WTC11 (cell line): Measurements from ENCODE around the gene BRSK1. TPM values are rescaled to one million over a fixed set of nuclear protein-coding genes. Genes with fewer than 3 reads are reported as not detected.

Experiments
- ATAC-seq: fragments of 200-7000 bp; cut with Tn5 transposase; 2 replicates; pipeline ENCODE4 v1.10.0; 2021; ENCODE audit warnings: mild to moderate bottlenecking, moderate library complexity
- CTCF ChIA-PET: fragments of 300-600 bp; sonication (Branson Sonifier 250); formaldehyde crosslinking; loops from one replicate; lab custom pipeline; 2021; ENCODE audit warnings: antibody characterized with exemption; lab: Charles Lee
- POLR2A ChIA-PET: fragments of 350-600 bp; sonication (Branson Sonifier 250); formaldehyde crosslinking; loops from one replicate; lab custom pipeline; 2021; ENCODE audit warnings: antibody characterized with exemption; lab: Charles Lee
- DNase-seq: peaks from one replicate; pipeline ENCODE4 v3.0.0; 2021; ENCODE audit warnings: low spot score
- H3K27ac Mint-ChIP-seq: 2 replicates; pipeline ENCODE4 v1.8.0; 2021; ENCODE audit warnings: mixed read lengths
- H3K27me3 Mint-ChIP-seq: 2 replicates; pipeline ENCODE4 v1.8.0; 2021; ENCODE audit warnings: low read depth, mild to moderate bottlenecking, moderate library complexity, mixed read lengths
- H3K36me3 Mint-ChIP-seq: 2 replicates; pipeline ENCODE4 v1.8.0; 2021; ENCODE audit warnings: mixed read lengths
- H3K4me1 Mint-ChIP-seq: 2 replicates; pipeline ENCODE4 v1.8.0; 2022; ENCODE audit warnings: mixed read lengths
- H3K4me3 Mint-ChIP-seq: 2 replicates; pipeline ENCODE4 v1.8.0; 2021; ENCODE audit warnings: mild to moderate bottlenecking, moderate library complexity, mixed read lengths
- H3K9me3 Mint-ChIP-seq: 2 replicates; pipeline ENCODE4 v1.8.0; 2021; ENCODE audit warnings: mixed read lengths
- AFF4 ChIP-seq: sonication (generic); formaldehyde crosslinking; IDR thresholded peaks from 2 replicates; pipeline ENCODE4 v1.8.1; 2023; ENCODE audit warnings: mild to moderate bottlenecking, missing genetic modification reagents, borderline replicate concordance
- E2F5 ChIP-seq: sonication (generic); formaldehyde crosslinking; IDR thresholded peaks from 2 replicates; pipeline ENCODE4 v1.8.1; 2022; ENCODE audit warnings: mild to moderate bottlenecking, moderate library complexity, missing genetic modification reagents
- EMX1 ChIP-seq: fragments of 250-450 bp; sonication (Bioruptor Pico); IDR thresholded peaks from 2 replicates; pipeline ENCODE4 v1.8.0; 2021; ENCODE audit warnings: mild to moderate bottlenecking
- GTF2I ChIP-seq: fragments of 250-450 bp; sonication (Bioruptor Pico); conservative IDR thresholded peaks from 2 replicates; pipeline ENCODE4 v1.4.0; 2021; ENCODE audit warnings: mild to moderate bottlenecking
- IRF2 ChIP-seq: sonication (generic); formaldehyde crosslinking; IDR thresholded peaks from 2 replicates; pipeline ENCODE4 v1.8.0; 2022; ENCODE audit warnings: low read depth, missing genetic modification reagents, borderline replicate concordance
- MYBL2 ChIP-seq: sonication (generic); formaldehyde crosslinking; IDR thresholded peaks from 2 replicates; pipeline ENCODE4 v1.8.1; 2023; ENCODE audit warnings: mild to moderate bottlenecking, moderate library complexity, missing genetic modification reagents
- NR3C1 ChIP-seq: sonication (generic); formaldehyde crosslinking; conservative IDR thresholded peaks from 2 replicates; pipeline ENCODE4 v1.8.1; 2023; ENCODE audit warnings: low read depth, mild to moderate bottlenecking, missing genetic modification reagents
- PREB ChIP-seq: sonication (generic); formaldehyde crosslinking; IDR thresholded peaks from 2 replicates; pipeline ENCODE4 v1.8.1; 2022; ENCODE audit warnings: mild to moderate bottlenecking, missing genetic modification reagents, moderate library complexity, borderline replicate concordance
- RORB ChIP-seq: fragments of 250-450 bp; sonication (Bioruptor Pico); IDR thresholded peaks from 2 replicates; pipeline ENCODE4 v1.9.0; 2021; ENCODE audit warnings: mild to moderate bottlenecking
- SMAD4 ChIP-seq: sonication (generic); formaldehyde crosslinking; IDR thresholded peaks from 2 replicates; pipeline ENCODE4 v1.8.0; 2022; ENCODE audit warnings: mild to moderate bottlenecking, missing genetic modification reagents
- TEAD4 ChIP-seq: sonication (generic); formaldehyde crosslinking; IDR thresholded peaks from 2 replicates; pipeline ENCODE4 v1.8.0; 2022; ENCODE audit warnings: mild to moderate bottlenecking, missing genetic modification reagents
- TP53 ChIP-seq: sonication (generic); formaldehyde crosslinking; IDR thresholded peaks from 2 replicates; pipeline ENCODE4 v1.8.1; 2023; ENCODE audit warnings: mild to moderate bottlenecking, missing genetic modification reagents
- USF2 ChIP-seq: sonication (generic); formaldehyde crosslinking; IDR thresholded peaks from 2 replicates; pipeline ENCODE4 v1.8.1; 2023; ENCODE audit warnings: mild to moderate bottlenecking, missing genetic modification reagents, moderate library complexity
- ZBTB43 ChIP-seq: sonication (generic); formaldehyde crosslinking; IDR thresholded peaks from 2 replicates; pipeline ENCODE4 v1.8.1; 2023; ENCODE audit warnings: mild to moderate bottlenecking, missing genetic modification reagents
- ZMAT4 ChIP-seq: fragments of 250-450 bp; sonication (Bioruptor Pico); IDR thresholded peaks from 2 replicates; pipeline ENCODE4 v1.9.0; 2021; ENCODE audit warnings: mild to moderate bottlenecking
- ZNF138 ChIP-seq: sonication (generic); formaldehyde crosslinking; conservative IDR thresholded peaks from 2 replicates; pipeline ENCODE4 v1.8.1; 2022; ENCODE audit warnings: mild to moderate bottlenecking, moderate library complexity, missing genetic modification reagents
- ZNF219 ChIP-seq: sonication (generic); formaldehyde crosslinking; IDR thresholded peaks from 2 replicates; pipeline ENCODE4 v1.8.0; 2023; ENCODE audit warnings: missing genetic modification reagents, mild to moderate bottlenecking, borderline replicate concordance
- ZNF317 ChIP-seq: sonication (generic); formaldehyde crosslinking; IDR thresholded peaks from 2 replicates; pipeline ENCODE4 v1.8.1; 2023; ENCODE audit warnings: low read depth, mild to moderate bottlenecking, moderate library complexity, missing genetic modification reagents, borderline replicate concordance
- ZNF532 ChIP-seq: fragments of 250-450 bp; sonication (Bioruptor Pico); IDR thresholded peaks from 2 replicates; pipeline ENCODE4 v1.9.0; 2021; ENCODE audit warnings: mild to moderate bottlenecking, borderline replicate concordance
- ZNF671 ChIP-seq: fragments of 250-450 bp; sonication (Bioruptor Pico); IDR thresholded peaks from 2 replicates; pipeline ENCODE4 v1.8.0; 2021; ENCODE audit warnings: mild to moderate bottlenecking
- total RNA-seq: library from RNA; stranded (reverse); gene quantifications from 3 replicates; pipeline ENCODE4 v1.2.3, GENCODE V29; 2021

The BRSK1 gene
- total RNA-seq, 1 experiment from 2014 or later: 52.4 TPM

GRCh38 chr19:55273978-55274707 is 9.7 kb upstream of the BRSK1 start:
- Mint-ChIP-seq H3K27ac (no peak overlapping the region), H3K4me3 (no peak overlapping the region), H3K4me1 (peaks cover 2% of the 10 kb centered on the region), H3K9me3 (no peaks in the 10 kb centered on the region), H3K36me3 (peaks cover 8% of the 10 kb centered on the region), H3K27me3 (no peaks in the 10 kb centered on the region)
- no peak for DNase-seq
- ChIA-PET POLR2A (no interaction called here), CTCF (no interaction called here)
- TF ChIP-seq USF2 (CRISPR knock-in tag) (no peak), AFF4 (CRISPR knock-in tag) (no peak), ZNF219 (CRISPR knock-in tag) (no peak), MYBL2 (CRISPR knock-in tag) (no peak), ZNF532 (no peak), ZNF317 (CRISPR knock-in tag) (no peak), E2F5 (no peak), IRF2 (CRISPR knock-in tag) (no peak)
- ATAC-seq: no peak

- Mint-ChIP-seq H3K27me3 (no peaks in the 10 kb centered on the region), H3K27ac (0 out of 2 replicates have a peak overlapping the region, but pooled peaks have one; percentile 72), H3K9me3 (no peaks in the 10 kb centered on the region), H3K4me1 (peaks cover 10% of the 10 kb centered on the region), H3K36me3 (peaks cover 8% of the 10 kb centered on the region), H3K4me3 (no peak overlapping the region)
- DNase-seq: no peak
- no peak for ATAC-seq
- CTCF ChIA-PET: interaction anchor here (0.6 to 0.9 kb wide), 2 partner anchors 115 to 159 kb away, joined by 3 to 4 read pairs; partner anchors contain the start of gene PPP1R12C
- TF ChIP-seq GTF2I (CRISPR knock-in tag): no peak
- TF ChIP-seq NR3C1: no peak
- no peak for TF ChIP-seq PREB (CRISPR knock-in tag)
- TF ChIP-seq TP53 (CRISPR knock-in tag): no peak
- no peak for TF ChIP-seq RORB (CRISPR knock-in tag)
- TF ChIP-seq SMAD4 (CRISPR knock-in tag): no peak
- TF ChIP-seq ZBTB43: no peak
- TF ChIP-seq EMX1 (CRISPR knock-in tag): no peak
- TF ChIP-seq ZNF138 (CRISPR knock-in tag): no peak
- no peak for TF ChIP-seq TEAD4 (CRISPR knock-in tag)
- TF ChIP-seq ZNF671 (CRISPR knock-in tag): no peak
- TF ChIP-seq ZMAT4 (CRISPR knock-in tag): no peak
- POLR2A ChIA-PET: no interaction called here
Observed at GRCh38 chr19:55275851-55276719, 7.7 kb upstream of the BRSK1 start.
